Neural cell (in vitro differentiated cells): ENCODE results near the gene DENND6A. TPM values are rescaled to one million over a fixed set of nuclear protein-coding genes. Genes with fewer than 3 reads are reported as not detected.

Experiments used
- H2AFZ ChIP-seq: fragments of 200-600, 300-800 bp; sonication (generic), shearing (Covaris generic); 2 replicates; pipeline ENCODE4 v1.6.0; 2014; ENCODE audit warnings: low read depth, mild to moderate bottlenecking, antibody characterized with exemption, low read length, moderate library complexity
- H3F3A ChIP-seq: fragments of 200-600 bp; shearing (Covaris generic); 2 replicates; pipeline ENCODE4 v1.6.1; 2016; ENCODE audit warnings: mild to moderate bottlenecking, moderate library complexity, mixed read lengths, antibody characterized with exemption, low read length; ENCODE audit not compliant: insufficient read depth, poor library complexity, severe bottlenecking
- H3K27ac ChIP-seq: fragments of 200-600, 300-800 bp; sonication (generic), shearing (Covaris generic); 2 replicates; pipeline ENCODE4 v1.5.1; 2014; ENCODE audit warnings: mild to moderate bottlenecking, low read length, moderate library complexity
- H3K27me3 ChIP-seq: fragments of 300-800, 200-600 bp; sonication (generic), shearing (Covaris generic); 2 replicates; pipeline ENCODE4 v1.6.0; 2014; ENCODE audit warnings: mild to moderate bottlenecking, low read depth, low read length, moderate library complexity; ENCODE audit not compliant: insufficient read depth
- H3K36me3 ChIP-seq: fragments of 300-800, 200-600 bp; sonication (generic), shearing (Covaris generic); 2 replicates; pipeline ENCODE4 v1.5.1; 2014; ENCODE audit warnings: mild to moderate bottlenecking, antibody characterized with exemption, low read length, moderate library complexity; ENCODE audit not compliant: insufficient read depth
- H3K4me2 ChIP-seq: fragments of 300-800, 200-600 bp; sonication (generic), shearing (Covaris generic); 2 replicates; pipeline ENCODE4 v1.6.0; 2014; ENCODE audit warnings: mild to moderate bottlenecking, low read length
- H3K4me3 ChIP-seq: fragments of 300-800, 200-600 bp; sonication (generic), shearing (Covaris generic); 2 replicates; pipeline ENCODE4 v1.5.1; 2014; ENCODE audit warnings: mild to moderate bottlenecking, low read length, moderate library complexity
- H3K79me2 ChIP-seq: fragments of 200-600 bp; shearing (Covaris generic); replicated peaks from 2 replicates; pipeline ENCODE4 v1.6.0; 2014; ENCODE audit warnings: mild to moderate bottlenecking, low read length, moderate library complexity; ENCODE audit not compliant: insufficient read depth
- H3K9ac ChIP-seq: fragments of 300-800, 200-600 bp; sonication (generic), shearing (Covaris generic); 2 replicates; pipeline ENCODE4 v1.6.1; 2016; ENCODE audit warnings: mild to moderate bottlenecking, low read length, mixed read lengths
- H3K9me2 ChIP-seq: fragments of 200-600 bp; shearing (Covaris generic); 2 replicates; pipeline ENCODE4 v1.6.1; 2016; ENCODE audit warnings: mild to moderate bottlenecking, low read length, mixed read lengths; ENCODE audit not compliant: insufficient read depth
- H3K9me3 ChIP-seq: fragments of 200-600, 300-800 bp; sonication (generic), shearing (Covaris generic); 2 replicates; pipeline ENCODE4 v1.6.1; 2016; ENCODE audit warnings: mild to moderate bottlenecking, mixed run types, low read length, moderate library complexity, mixed read lengths
- H4K20me1 ChIP-seq: fragments of 200-600 bp; shearing (Covaris generic); 2 replicates; pipeline ENCODE4 v1.6.1; 2016; ENCODE audit warnings: mild to moderate bottlenecking, mixed run types; ENCODE audit not compliant: insufficient read depth
- EP300 ChIP-seq: fragments of 450-650 bp; conservative IDR thresholded peaks from 2 replicates; pipeline ENCODE4 v1.6.1; 2014; ENCODE audit warnings: antibody characterized with exemption, mild to moderate bottlenecking, moderate library complexity; ENCODE audit not compliant: poor library complexity, severe bottlenecking
- EZH2 ChIP-seq: fragments of 200-600, 300-800 bp; shearing (Covaris generic), sonication (generic); IDR thresholded peaks from 2 replicates; pipeline ENCODE4 v1.6.1; 2014; ENCODE audit warnings: antibody characterized with exemption, low read length, borderline replicate concordance, mild to moderate bottlenecking; ENCODE audit not compliant: insufficient read depth, poor library complexity, severe bottlenecking
- MXI1 ChIP-seq: fragments of 450-650 bp; conservative IDR thresholded peaks from 2 replicates; pipeline ENCODE4 v1.6.1; 2014; ENCODE audit warnings: antibody characterized with exemption, mild to moderate bottlenecking; ENCODE audit not compliant: poor library complexity, severe bottlenecking
- POLR2AphosphoS5 ChIP-seq: IDR thresholded peaks from 2 replicates; pipeline ENCODE4 v1.6.1; 2012
- RAD21 ChIP-seq: fragments of 450-650 bp; conservative IDR thresholded peaks from 2 replicates; pipeline ENCODE4 v1.6.1; 2014; ENCODE audit warnings: antibody characterized with exemption, mild to moderate bottlenecking, moderate library complexity
- SMC3 ChIP-seq: fragments of 450-650 bp; conservative IDR thresholded peaks from 2 replicates; pipeline ENCODE4 v1.6.1; 2014; ENCODE audit warnings: antibody characterized with exemption, mild to moderate bottlenecking, moderate library complexity; ENCODE audit not compliant: poor library complexity
- TAF1 ChIP-seq: IDR thresholded peaks from 2 replicates; pipeline ENCODE4 v1.6.1; 2012; ENCODE audit warnings: low read depth
- polyA plus RNA-seq: library from polyadenylated mRNA; depleted of rRNA; stranded (reverse); fragments of >200 nt; gene quantifications from 2 replicates; pipeline ENCODE4 v1.2.3, GENCODE V29; 2014
- TF ChIP-seq, protein P1 (sequence below): IDR thresholded peaks from 2 replicates; pipeline ENCODE4 v1.6.1; 2012; ENCODE audit warnings: borderline replicate concordance
- TF ChIP-seq, protein P2 (sequence below): fragments of 450-650 bp; IDR thresholded peaks from 2 replicates; pipeline ENCODE4 v1.5.1; 2014; ENCODE audit warnings: antibody characterized with exemption, mild to moderate bottlenecking, moderate library complexity; ENCODE audit not compliant: poor library complexity, severe bottlenecking

Gene DENND6A
- polyA plus RNA-seq, 1 donor from 2014 or later: 24.0 TPM

DNA sequence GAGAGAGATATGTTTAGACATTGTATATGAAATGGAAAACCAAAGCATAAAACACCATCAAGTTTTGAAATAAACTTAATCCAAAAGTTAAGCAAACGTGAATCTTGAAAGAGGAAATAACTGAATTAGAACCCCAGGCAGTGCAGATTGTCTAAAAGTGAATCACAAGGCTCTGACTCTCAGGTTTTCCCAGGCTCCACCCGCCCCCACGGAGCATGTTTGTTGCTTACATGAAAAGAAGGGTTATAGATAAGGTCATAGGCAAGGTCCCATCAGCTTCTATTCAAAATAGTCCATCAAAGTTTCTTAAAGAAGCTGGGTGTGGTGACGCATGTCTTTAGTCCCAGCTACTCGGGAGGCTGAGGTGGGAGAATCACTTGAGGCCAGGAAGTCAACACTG lies 34.2 kb upstream of the DENND6A start:
- H3K4me3 ChIP-seq: no peak overlapping the region
- H3K27ac ChIP-seq: no peak overlapping the region
- no peaks in the 10 kb centered on the region for H3K27me3 ChIP-seq
- TF ChIP-seq MXI1 (no peak), POLR2AphosphoS5 (no peak)
- TF ChIP-seq, protein P1, sequence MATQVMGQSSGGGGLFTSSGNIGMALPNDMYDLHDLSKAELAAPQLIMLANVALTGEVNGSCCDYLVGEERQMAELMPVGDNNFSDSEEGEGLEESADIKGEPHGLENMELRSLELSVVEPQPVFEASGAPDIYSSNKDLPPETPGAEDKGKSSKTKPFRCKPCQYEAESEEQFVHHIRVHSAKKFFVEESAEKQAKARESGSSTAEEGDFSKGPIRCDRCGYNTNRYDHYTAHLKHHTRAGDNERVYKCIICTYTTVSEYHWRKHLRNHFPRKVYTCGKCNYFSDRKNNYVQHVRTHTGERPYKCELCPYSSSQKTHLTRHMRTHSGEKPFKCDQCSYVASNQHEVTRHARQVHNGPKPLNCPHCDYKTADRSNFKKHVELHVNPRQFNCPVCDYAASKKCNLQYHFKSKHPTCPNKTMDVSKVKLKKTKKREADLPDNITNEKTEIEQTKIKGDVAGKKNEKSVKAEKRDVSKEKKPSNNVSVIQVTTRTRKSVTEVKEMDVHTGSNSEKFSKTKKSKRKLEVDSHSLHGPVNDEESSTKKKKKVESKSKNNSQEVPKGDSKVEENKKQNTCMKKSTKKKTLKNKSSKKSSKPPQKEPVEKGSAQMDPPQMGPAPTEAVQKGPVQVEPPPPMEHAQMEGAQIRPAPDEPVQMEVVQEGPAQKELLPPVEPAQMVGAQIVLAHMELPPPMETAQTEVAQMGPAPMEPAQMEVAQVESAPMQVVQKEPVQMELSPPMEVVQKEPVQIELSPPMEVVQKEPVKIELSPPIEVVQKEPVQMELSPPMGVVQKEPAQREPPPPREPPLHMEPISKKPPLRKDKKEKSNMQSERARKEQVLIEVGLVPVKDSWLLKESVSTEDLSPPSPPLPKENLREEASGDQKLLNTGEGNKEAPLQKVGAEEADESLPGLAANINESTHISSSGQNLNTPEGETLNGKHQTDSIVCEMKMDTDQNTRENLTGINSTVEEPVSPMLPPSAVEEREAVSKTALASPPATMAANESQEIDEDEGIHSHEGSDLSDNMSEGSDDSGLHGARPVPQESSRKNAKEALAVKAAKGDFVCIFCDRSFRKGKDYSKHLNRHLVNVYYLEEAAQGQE: no peak
- H3K9me2 ChIP-seq: no peaks in the 10 kb centered on the region
- no peak overlapping the region for H3K4me2 ChIP-seq
- no peaks in the 10 kb centered on the region for H3K9me3 ChIP-seq
- H3K9ac ChIP-seq: no peak overlapping the region
- H2AFZ ChIP-seq: no peak overlapping the region
- no peaks in the 10 kb centered on the region for H3K36me3 ChIP-seq
- no peaks in the 10 kb centered on the region for H3F3A ChIP-seq
- H4K20me1 ChIP-seq: no peaks in the 10 kb centered on the region
- H3K79me2 ChIP-seq: no peaks in the 10 kb centered on the region

DNA sequence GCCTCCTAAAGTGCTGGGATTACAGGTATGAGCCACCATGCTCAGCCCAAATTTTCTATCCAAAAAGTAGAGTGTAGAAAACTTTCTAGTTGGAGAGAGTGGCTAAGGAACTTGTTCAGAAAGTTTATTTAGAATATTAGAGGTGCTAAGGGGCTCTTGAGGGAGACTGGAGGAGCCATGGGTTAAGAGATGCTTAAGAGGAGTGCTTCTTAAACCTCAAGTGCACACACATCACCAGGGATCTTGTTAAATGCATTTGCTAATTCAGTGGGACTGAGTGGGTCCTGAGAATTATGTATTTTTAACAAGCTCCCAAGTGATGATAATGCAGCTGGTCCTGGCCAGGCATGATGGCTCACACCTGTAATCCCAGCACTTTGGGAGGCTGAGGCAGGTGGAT lies 33.5 kb upstream of the DENND6A start:
- no peak overlapping the region for H2AFZ ChIP-seq
- no peak overlapping the region for H3K4me3 ChIP-seq
- H3K9ac ChIP-seq: no peak overlapping the region
- H3K27ac ChIP-seq: no peak overlapping the region
- no peaks in the 10 kb centered on the region for H4K20me1 ChIP-seq
- no peaks in the 10 kb centered on the region for H3K27me3 ChIP-seq
- H3K9me3 ChIP-seq: no peaks in the 10 kb centered on the region
- no peaks in the 10 kb centered on the region for H3K79me2 ChIP-seq
- H3K36me3 ChIP-seq: no peaks in the 10 kb centered on the region
- H3K9me2 ChIP-seq: no peaks in the 10 kb centered on the region
- TF ChIP-seq EZH2 (no peak), EP300 (no peak), TAF1 (no peak), RAD21 (no peak), SMC3 (no peak), POLR2AphosphoS5 (no peak), MXI1 (no peak)
- TF ChIP-seq, protein P1: no peak
- TF ChIP-seq, protein P2, sequence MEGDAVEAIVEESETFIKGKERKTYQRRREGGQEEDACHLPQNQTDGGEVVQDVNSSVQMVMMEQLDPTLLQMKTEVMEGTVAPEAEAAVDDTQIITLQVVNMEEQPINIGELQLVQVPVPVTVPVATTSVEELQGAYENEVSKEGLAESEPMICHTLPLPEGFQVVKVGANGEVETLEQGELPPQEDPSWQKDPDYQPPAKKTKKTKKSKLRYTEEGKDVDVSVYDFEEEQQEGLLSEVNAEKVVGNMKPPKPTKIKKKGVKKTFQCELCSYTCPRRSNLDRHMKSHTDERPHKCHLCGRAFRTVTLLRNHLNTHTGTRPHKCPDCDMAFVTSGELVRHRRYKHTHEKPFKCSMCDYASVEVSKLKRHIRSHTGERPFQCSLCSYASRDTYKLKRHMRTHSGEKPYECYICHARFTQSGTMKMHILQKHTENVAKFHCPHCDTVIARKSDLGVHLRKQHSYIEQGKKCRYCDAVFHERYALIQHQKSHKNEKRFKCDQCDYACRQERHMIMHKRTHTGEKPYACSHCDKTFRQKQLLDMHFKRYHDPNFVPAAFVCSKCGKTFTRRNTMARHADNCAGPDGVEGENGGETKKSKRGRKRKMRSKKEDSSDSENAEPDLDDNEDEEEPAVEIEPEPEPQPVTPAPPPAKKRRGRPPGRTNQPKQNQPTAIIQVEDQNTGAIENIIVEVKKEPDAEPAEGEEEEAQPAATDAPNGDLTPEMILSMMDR: no peak
- no peaks in the 10 kb centered on the region for H3F3A ChIP-seq
- no peak overlapping the region for H3K4me2 ChIP-seq
